Central memory CD8-positive, alpha-beta T cell (primary cell): ENCODE measurements around the gene MEAK7.

Source experiments
- ATAC-seq: fragments of 150-1000 bp; cut with Tn5 transposase; replicated peaks from 2 replicates; pipeline ENCODE4 v1.10.0; 2022; ENCODE audit warnings: mild to moderate bottlenecking, moderate FRiP score, moderate number of reproducible peaks; ENCODE audit not compliant: poor library complexity, severe bottlenecking; ENCODE audit errors: extremely low read depth
- DNase-seq, 2 donors: peaks; one replicate each; pipeline ENCODE4 v3.0.0; 2021; ENCODE audit warnings: low spot score in 2 of 2
- H3K27ac Mint-ChIP-seq: one replicate; pipeline ENCODE4 v1.8.0; 2022; ENCODE audit warnings: low read depth, mild to moderate bottlenecking, moderate library complexity, mixed read lengths
- H3K27me3 Mint-ChIP-seq: one replicate; pipeline ENCODE4 v1.8.0; 2022; ENCODE audit warnings: mixed read lengths
- H3K36me3 Mint-ChIP-seq: one replicate; pipeline ENCODE4 v1.8.0; 2022; ENCODE audit warnings: mild to moderate bottlenecking, moderate library complexity, mixed read lengths; ENCODE audit not compliant: insufficient read depth
- H3K4me1 Mint-ChIP-seq: one replicate; pipeline ENCODE4 v1.8.0; 2022; ENCODE audit warnings: mixed read lengths
- H3K4me3 Mint-ChIP-seq: one replicate; pipeline ENCODE4 v1.8.0; 2022; ENCODE audit warnings: mild to moderate bottlenecking, moderate library complexity, mixed read lengths
- H3K9me3 Mint-ChIP-seq: one replicate; pipeline ENCODE4 v1.8.0; 2022; ENCODE audit warnings: mixed read lengths

Gene MEAK7, protein sequence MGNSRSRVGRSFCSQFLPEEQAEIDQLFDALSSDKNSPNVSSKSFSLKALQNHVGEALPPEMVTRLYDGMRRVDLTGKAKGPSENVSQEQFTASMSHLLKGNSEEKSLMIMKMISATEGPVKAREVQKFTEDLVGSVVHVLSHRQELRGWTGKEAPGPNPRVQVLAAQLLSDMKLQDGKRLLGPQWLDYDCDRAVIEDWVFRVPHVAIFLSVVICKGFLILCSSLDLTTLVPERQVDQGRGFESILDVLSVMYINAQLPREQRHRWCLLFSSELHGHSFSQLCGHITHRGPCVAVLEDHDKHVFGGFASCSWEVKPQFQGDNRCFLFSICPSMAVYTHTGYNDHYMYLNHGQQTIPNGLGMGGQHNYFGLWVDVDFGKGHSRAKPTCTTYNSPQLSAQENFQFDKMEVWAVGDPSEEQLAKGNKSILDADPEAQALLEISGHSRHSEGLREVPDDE

DNA sequence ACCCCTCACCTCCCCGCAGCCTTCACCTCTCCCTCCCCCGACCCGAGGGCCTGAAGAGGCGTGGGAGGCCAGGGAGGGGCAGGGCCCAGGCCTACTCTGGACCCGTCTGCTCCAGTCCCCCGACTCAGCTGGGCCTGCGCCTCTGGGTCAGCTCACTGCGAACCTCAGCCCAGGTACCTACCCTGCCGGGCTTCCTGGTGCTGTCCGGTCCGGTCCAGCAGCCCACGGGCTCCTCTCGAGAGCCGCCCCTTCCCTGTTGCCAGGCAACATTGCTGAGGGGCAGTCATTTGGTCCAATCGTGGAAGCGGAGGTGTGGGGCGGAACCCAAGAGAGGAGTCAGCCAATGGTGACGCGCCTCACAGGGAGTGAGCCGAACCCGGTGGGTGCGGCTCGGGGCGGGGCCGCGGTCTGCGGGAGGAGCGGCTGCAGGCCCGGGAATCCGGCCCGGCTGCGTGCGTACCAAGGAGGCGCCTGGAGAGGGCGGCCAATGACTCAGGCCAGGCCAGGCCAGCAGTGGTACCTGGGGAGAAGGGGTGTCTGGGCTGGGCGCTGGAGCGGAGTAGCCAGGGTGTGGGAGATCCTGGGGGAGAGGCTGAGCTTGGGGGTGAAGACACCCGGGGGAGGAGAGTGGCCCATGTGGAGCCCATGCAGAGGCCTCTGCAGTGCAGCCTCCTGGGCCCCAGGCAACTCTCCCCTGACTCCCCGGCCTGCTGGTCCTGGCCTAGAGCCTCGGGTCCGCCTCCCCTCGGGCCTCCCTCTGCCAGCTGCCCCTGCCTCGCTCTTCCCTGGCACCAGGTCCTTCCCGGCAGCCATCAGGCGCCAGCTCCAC, at the start of gene MEAK7:
TSS of gene MEAK7 (minus strand) at position 240 of the 829 bp plus-strand sequence. CDS start 6,573 bp downstream, outside the sequence.
- peak; percentile 99 for ATAC-seq
- Mint-ChIP-seq H3K27me3 (no peaks in the 10 kb centered on the region), H3K27ac (peak within 1 kb of the TSS; percentile 87), H3K36me3 (peaks cover 12% of the 10 kb centered on the region), H3K9me3 (no peaks in the 10 kb centered on the region), H3K4me1 (peaks cover 32% of the 10 kb centered on the region), H3K4me3 (peak within 1 kb of the TSS; percentile 90)
- DNase-seq = peak; percentile 96 to 98

DNA sequence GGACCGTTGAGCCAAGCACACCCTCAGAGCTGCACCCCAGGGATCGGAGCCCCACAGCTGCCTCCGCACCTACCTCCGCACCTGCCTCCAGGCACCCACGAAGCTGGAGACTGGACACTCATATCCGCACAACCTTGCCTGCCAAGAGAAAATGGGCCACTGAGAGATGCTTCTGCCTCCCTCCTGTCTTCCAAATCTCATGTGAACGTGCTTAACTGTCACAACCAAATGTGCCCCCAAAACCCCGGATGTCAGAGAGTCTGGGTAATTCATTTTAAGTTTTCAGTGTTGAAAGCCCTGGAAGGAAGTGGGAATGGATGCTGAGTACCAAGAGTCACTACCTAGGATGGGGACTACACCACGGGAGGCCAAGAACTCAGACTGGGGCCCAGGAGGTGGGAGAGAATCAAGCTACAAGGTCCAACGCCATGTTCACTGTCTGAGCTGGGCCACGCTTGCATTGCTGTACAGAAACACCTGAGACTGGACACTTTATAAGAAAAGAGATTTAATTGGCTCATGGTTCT, 49.5 kb upstream of the MEAK7 start:
- H3K4me3 Mint-ChIP-seq = peak overlapping the region; percentile 88
- H3K36me3 Mint-ChIP-seq = peaks cover 14% of the 10 kb centered on the region
- peaks cover 47% of the 10 kb centered on the region for H3K4me1 Mint-ChIP-seq
- H3K27me3 Mint-ChIP-seq = no peaks in the 10 kb centered on the region
- H3K9me3 Mint-ChIP-seq = no peaks in the 10 kb centered on the region
- ATAC-seq (peak; percentile 45), DNase-seq (peak in 1 of 2 donors; percentile 46)
- peak overlapping the region; percentile 90 for H3K27ac Mint-ChIP-seq

DNA sequence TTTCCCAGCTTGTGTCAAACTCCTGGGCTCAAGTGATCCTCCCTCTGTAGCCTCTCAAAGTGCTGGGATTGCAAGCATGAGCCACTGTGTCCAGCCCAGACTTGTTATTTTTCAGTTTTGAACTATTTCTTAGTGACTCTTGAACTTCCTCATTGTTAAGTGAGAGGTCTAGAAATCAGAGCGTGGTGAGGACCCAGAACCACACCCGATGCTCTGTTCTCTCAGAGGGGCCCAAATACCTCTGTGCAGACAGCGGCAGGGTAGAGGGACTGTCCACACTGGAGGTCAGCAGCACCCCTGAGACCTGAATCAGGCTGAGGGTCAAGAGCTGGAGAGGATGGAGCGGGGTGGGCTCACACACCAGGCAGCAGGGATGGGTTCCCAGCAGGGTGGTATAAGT, 47.7 kb upstream of the MEAK7 start:
- DNase-seq (no peak), ATAC-seq (no peak)
- H3K4me3 Mint-ChIP-seq = peak overlapping the region; percentile 88
- H3K9me3 Mint-ChIP-seq = no peaks in the 10 kb centered on the region
- peak overlapping the region; percentile 73 for H3K27ac Mint-ChIP-seq
- peaks cover 53% of the 10 kb centered on the region for H3K4me1 Mint-ChIP-seq
- no peaks in the 10 kb centered on the region for H3K27me3 Mint-ChIP-seq
- H3K36me3 Mint-ChIP-seq = peaks cover 14% of the 10 kb centered on the region

DNA sequence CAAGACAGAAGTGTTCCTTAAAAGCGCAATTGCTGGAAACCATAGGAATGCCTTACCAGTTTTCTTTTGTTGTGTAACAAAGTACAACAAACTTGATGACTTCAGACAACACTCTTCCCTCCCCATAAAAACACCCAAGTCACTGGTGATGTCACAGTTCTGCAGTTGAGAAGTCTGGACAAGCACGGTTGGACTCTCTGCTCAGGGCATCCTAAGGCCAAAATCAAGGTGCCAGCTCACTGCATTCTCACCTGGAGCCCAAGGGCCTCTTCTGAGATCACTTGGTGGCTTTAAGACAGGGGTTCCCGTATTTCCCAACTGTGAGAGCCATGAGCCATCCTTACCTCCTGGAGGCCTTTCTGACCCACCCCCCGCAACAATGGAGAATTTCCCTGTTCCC, 45.6 kb upstream of the MEAK7 start:
- Mint-ChIP-seq H3K4me3 (peak overlapping the region; percentile 76), H3K36me3 (peaks cover 17% of the 10 kb centered on the region), H3K27ac (peak overlapping the region; percentile 91), H3K4me1 (peaks cover 59% of the 10 kb centered on the region), H3K27me3 (no peaks in the 10 kb centered on the region), H3K9me3 (no peaks in the 10 kb centered on the region)
- DNase-seq = no peak
- ATAC-seq = no peak

DNA sequence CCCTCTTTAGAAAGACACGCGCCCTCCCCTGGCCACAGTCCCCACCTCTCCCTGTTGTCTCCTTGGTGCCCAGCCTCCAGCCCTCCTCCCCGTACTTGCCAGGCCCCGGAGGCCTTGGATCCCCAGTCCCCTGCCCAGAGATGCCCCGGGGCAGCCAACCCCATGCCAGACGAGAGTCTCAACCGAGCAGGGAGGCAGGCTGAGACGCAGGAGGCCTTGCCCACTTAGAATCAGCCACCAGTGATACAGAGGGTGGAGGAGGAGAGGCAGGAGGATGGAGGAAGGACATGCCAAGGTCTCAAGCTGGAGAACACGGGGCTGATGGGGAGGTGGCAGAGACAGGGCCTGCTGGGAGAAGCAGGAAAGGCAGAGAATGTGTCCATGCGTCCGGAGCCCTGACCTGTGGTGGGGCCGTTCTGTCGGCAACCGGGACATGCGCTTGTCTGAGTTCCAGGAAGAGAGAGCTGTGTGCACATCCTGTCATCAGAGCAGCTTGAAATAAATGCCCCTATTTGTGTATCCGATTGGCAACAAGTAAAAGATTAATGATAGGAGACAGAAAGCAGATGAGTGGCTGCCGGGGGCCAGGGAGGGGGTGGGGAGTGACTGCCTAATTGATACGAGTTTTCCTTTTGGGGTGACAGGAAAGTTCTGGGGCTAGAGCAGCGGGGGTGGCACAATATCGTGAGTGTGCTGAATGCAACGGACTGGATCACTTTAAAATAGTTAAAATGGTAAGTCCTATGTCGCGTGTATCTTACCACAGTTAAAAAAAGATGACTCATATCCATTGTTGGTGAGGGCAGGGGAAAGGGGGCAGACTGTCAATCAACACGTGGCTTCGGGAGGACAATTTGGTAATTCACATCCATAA, 44.7 kb upstream of the MEAK7 start:
- Mint-ChIP-seq H3K4me1 (peaks cover 51% of the 10 kb centered on the region), H3K4me3 (peak overlapping the region; percentile 76), H3K36me3 (peaks cover 18% of the 10 kb centered on the region), H3K27me3 (no peaks in the 10 kb centered on the region), H3K27ac (peak overlapping the region; percentile 91), H3K9me3 (no peaks in the 10 kb centered on the region)
- ATAC-seq (peak; percentile 71), DNase-seq (peak; percentile 25 to 39)

DNA sequence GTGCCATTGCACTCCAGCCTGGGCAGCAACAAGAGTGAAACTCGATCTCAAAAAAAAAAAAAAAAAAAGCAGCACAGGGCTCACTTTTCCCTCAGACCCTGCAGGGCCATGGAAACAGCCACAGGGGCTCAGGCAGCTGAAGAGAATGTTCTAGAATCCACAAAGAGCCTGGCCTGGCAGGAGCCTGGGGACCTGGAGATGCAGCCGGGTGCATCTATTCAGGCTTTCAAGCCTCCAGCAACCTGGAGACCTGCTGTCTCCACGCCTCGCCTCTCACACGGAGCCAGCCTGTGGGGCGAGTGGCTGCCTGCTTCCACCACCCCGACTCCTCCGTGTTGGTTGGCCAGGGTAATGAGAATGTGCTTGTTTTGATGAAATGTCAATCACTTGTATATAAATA, 44.0 kb upstream of the MEAK7 start:
- Mint-ChIP-seq H3K27ac (peak overlapping the region; percentile 91), H3K36me3 (peaks cover 15% of the 10 kb centered on the region), H3K27me3 (no peaks in the 10 kb centered on the region), H3K4me3 (peak overlapping the region; percentile 76), H3K9me3 (no peaks in the 10 kb centered on the region), H3K4me1 (peaks cover 44% of the 10 kb centered on the region)
- DNase-seq = no peak
- ATAC-seq = no peak

DNA sequence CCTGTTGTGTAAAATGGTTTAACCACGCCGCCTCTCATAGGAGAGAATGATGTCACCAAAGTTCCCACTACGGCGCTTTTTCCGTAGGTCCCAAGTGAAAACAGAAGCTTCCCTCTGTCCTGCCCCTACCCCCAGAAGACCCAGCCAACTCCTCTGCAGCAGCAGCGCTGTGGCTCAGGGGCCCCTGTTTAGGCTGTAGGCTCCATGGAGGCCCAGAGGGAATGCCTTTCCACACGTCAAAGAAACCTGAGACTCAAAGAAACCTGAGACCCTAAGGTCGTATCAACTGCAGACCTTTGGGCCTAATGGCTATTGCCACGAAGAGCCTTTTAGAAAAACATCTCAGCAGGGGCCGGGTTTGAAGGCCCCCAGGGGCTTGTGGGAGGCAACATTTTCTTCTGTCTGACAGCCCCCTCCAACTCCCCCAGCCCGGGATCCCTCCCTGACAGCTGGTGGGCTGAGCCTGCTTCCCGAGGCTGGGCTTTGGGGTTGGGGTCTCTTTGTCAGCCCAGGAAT, 43.1 kb upstream of the MEAK7 start:
- Mint-ChIP-seq H3K9me3 (no peaks in the 10 kb centered on the region), H3K4me3 (no peak overlapping the region), H3K4me1 (peaks cover 38% of the 10 kb centered on the region), H3K27me3 (no peaks in the 10 kb centered on the region), H3K27ac (no peak overlapping the region), H3K36me3 (peaks cover 13% of the 10 kb centered on the region)
- ATAC-seq (no peak), DNase-seq (no peak)

DNA sequence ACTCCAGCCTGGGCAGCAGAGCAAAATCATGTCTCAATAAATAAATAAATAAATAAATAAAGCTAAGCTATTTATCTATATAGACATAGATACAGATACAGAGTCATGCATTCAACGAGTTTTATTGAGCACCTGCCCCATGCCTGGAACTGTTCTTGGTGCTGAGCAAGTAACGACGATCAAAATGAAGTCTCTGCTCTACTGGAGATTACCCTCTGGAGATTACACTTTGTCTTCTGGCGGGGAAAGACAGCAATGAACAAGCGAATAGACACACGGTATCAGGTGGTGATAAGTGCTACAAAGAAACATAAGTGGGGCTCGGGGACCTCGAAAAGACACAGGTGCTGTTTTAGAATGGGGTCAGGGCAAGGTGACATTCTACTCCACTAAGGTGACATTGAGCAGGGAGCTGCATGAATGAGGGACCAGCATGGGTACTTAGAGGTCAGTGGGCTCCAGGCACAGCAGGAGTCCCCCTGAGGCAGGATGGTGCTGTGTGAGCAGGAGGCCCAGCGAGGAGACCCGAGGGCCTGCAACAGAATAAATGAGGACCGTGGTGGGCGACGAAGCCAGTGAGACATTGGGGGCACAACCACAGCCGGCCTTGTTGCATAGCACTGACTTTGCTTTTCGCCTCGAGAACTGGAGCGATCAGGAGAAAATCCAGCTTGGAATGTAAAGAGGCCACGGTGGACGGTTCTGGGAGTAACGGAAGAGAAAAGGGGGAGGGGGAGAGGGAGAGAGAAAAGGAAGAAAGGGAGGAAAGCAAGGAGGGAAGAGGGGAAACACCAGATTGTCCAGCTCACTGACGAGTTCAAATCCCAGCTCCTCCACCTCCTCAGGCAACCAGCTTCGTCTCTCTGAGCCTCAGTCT, 42.4 kb upstream of the MEAK7 start:
- ATAC-seq = no peak
- Mint-ChIP-seq H3K27me3 (no peaks in the 10 kb centered on the region), H3K36me3 (peaks cover 9% of the 10 kb centered on the region), H3K4me3 (peak overlapping the region; percentile 33), H3K9me3 (no peaks in the 10 kb centered on the region), H3K27ac (peak overlapping the region; percentile 80), H3K4me1 (peaks cover 32% of the 10 kb centered on the region)
- DNase-seq = no peak

DNA sequence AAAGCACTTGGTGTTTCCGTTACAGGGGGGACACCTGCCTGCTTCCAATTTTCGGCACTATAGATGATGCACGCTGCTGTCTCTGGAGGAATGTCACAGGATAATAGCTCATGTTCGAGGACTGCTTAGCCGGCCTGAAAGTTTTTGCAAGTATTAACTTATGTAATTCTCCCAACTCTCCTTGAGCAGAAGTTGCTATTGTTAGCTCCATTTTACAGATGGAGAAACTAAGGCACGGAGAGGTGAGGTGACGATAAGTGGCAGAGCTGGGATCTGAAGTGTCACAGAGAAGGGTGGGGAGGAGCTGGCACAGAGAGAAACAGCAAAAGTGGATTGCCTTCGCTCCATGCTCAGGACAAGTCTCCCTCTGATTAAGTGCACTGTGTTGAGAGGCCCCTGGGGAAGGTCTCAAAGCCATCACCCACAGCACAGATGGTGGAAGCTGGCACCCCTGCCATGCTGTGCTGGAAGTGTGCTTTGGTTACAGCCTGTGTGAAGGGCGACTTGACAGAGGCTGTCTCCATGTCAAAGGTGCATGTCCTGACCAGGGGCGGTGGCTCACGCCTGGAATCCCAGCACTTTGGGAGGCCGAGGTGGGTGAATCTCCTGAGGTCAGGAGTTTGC, 40.8 kb upstream of the MEAK7 start:
- H3K4me1 Mint-ChIP-seq = peaks cover 25% of the 10 kb centered on the region
- DNase-seq (no peak), ATAC-seq (no peak)
- no peak overlapping the region for H3K27ac Mint-ChIP-seq
- peaks cover 6% of the 10 kb centered on the region for H3K36me3 Mint-ChIP-seq
- no peak overlapping the region for H3K4me3 Mint-ChIP-seq
- no peaks in the 10 kb centered on the region for H3K27me3 Mint-ChIP-seq
- no peaks in the 10 kb centered on the region for H3K9me3 Mint-ChIP-seq

DNA sequence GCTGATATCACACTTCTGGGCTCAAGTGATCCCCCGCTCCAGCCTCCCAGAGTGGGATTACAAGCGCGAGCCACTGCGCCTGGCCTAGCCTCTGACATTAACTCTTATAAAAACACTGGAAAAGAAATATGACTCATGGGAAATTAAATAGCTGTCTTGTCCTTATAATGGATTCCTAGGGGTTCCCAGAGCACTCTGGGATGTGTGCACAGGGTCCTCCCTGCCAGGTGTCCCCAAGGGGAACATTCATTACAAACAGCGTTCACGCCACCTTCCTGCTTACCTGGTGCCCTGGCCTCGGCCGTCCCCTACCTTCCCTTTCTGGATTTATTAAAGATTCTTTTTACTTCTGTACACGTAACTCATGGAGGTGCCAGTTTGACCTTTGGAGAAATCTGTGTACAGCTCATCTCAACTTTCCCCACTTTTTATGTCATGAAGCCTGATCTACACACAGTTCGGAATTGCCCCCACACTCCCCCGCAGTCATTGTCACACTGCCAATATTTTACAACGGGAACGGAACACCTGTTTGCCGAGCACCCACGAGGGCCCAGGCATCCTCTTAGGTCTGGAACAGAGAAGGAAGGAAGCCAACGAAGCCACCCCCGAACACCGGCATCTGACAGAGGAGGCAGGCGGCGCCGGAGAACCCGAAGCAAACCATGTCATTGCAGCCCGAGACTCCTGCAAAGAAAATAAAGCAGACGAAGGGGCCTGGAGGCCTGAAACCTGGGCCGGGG, 39.7 kb upstream of the MEAK7 start:
- Mint-ChIP-seq H3K27me3 (no peaks in the 10 kb centered on the region), H3K4me1 (peaks cover 14% of the 10 kb centered on the region), H3K4me3 (no peak overlapping the region), H3K9me3 (no peaks in the 10 kb centered on the region), H3K27ac (no peak overlapping the region), H3K36me3 (peaks cover 4% of the 10 kb centered on the region)
- DNase-seq = no peak
- no peak for ATAC-seq
